ENCODE results near the gene PPP1CA.
A peak's percentile ranks its signal among the peaks of the same experiment; 100 is the strongest.

PPP1CA gene

DNA sequence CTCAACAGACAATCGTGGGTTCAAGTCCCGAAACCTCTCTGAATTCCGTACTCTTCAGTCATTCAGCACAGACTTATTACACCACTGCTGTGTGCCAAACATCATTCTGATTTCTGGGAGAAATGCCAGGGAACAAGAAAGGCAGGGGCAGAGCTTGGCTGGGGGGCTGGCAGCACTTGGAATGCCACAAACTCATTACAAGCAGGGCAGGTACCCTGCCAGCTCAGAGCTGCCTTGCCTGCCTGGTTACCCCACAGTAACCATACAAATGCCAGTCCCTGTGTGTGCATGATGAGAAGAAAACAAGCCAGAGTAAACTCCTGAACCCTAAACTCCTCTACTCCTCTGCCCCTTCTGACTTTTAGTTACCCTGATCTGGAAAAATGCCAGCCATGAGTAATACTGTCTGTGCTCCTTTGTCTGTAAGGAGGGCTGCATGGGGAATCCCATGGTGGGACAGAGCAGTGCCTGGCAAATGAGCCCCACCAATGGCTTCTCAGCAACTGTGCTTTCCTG lies 16.7 kb downstream of the PPP1CA start:
- H3K9ac ChIP-seq (ENCODE audit: low read depth, low read length), result no peak overlapping the region
- H3K4me3 ChIP-seq (ENCODE audit: low read depth in 1 of 2, low read length in 2 of 2), result no peak overlapping the region
- H3K27me3 ChIP-seq (ENCODE audit: insufficient read depth, low read length, poor library complexity), result no peaks in the 10 kb centered on the region
- H2AFZ ChIP-seq (ENCODE audit: low read depth, low read length), result no peak overlapping the region
- no peak overlapping the region for H3K27ac ChIP-seq (ENCODE audit: low read length)
- H3K9me3 ChIP-seq (ENCODE audit: insufficient read depth, low read length, severe bottlenecking), result no peaks in the 10 kb centered on the region
- TF ChIP-seq CTCF (IDR thresholded peaks at IDR 0.05; ENCODE audit: borderline replicate concordance, extremely low read depth, low read length, poor library complexity, severe bottlenecking) (no peak), EZH2 (IDR thresholded peaks at IDR 0.05; ENCODE audit: borderline replicate concordance, low read depth, low read length, severe bottlenecking) (no peak)
- peaks cover 3% of the 10 kb centered on the region; the same call in 1 of the 2 replicates for H3K4me1 ChIP-seq (ENCODE audit: insufficient read depth, low read length)
- ATAC-seq (ENCODE audit: insufficient read depth, low read depth) (no peak), DNase-seq (no peak)
- no peak overlapping the region for H3K4me2 ChIP-seq (ENCODE audit: insufficient read depth, low read length)
- peaks cover 3% of the 10 kb centered on the region; the same call in 1 of the 2 replicates for H3K79me2 ChIP-seq (ENCODE audit: insufficient read depth, low read length)
- H3K36me3 ChIP-seq (ENCODE audit: insufficient read depth, low read length), result no peaks in the 10 kb centered on the region
- H4K20me1 ChIP-seq (ENCODE audit: insufficient read depth, low read length), result no peaks in the 10 kb centered on the region

GRCh38 chr11:67382276-67383136 lies 19.2 kb downstream of the PPP1CA start:
- no peak overlapping the region for H3K4me3 ChIP-seq (ENCODE audit: low read depth in 1 of 2, low read length in 2 of 2)
- peaks cover 3% of the 10 kb centered on the region; the same call in 1 of the 2 replicates for H3K4me1 ChIP-seq (ENCODE audit: insufficient read depth, low read length)
- no peaks in the 10 kb centered on the region for H3K9me3 ChIP-seq (ENCODE audit: insufficient read depth, low read length, severe bottlenecking)
- no peak overlapping the region for H3K9ac ChIP-seq (ENCODE audit: low read depth, low read length)
- H3K27ac ChIP-seq (ENCODE audit: low read length), result no peak overlapping the region
- no peaks in the 10 kb centered on the region for H4K20me1 ChIP-seq (ENCODE audit: insufficient read depth, low read length)
- no peak overlapping the region for H2AFZ ChIP-seq (ENCODE audit: low read depth, low read length)
- no peaks in the 10 kb centered on the region for H3K27me3 ChIP-seq (ENCODE audit: insufficient read depth, low read length, poor library complexity)
- no peak overlapping the region for H3K4me2 ChIP-seq (ENCODE audit: insufficient read depth, low read length)
- TF ChIP-seq EZH2 (IDR thresholded peaks at IDR 0.05; ENCODE audit: borderline replicate concordance, low read depth, low read length, severe bottlenecking) (no peak), CTCF (IDR thresholded peaks at IDR 0.05; ENCODE audit: borderline replicate concordance, extremely low read depth, low read length, poor library complexity, severe bottlenecking) (peak; percentile 100)
- H3K36me3 ChIP-seq (ENCODE audit: insufficient read depth, low read length), result no peaks in the 10 kb centered on the region
- DNase-seq (peak; percentile 84), ATAC-seq (ENCODE audit: insufficient read depth, low read depth) (peak; percentile 96)
- H3K79me2 ChIP-seq (ENCODE audit: insufficient read depth, low read length), result no peaks in the 10 kb centered on the region

DNA sequence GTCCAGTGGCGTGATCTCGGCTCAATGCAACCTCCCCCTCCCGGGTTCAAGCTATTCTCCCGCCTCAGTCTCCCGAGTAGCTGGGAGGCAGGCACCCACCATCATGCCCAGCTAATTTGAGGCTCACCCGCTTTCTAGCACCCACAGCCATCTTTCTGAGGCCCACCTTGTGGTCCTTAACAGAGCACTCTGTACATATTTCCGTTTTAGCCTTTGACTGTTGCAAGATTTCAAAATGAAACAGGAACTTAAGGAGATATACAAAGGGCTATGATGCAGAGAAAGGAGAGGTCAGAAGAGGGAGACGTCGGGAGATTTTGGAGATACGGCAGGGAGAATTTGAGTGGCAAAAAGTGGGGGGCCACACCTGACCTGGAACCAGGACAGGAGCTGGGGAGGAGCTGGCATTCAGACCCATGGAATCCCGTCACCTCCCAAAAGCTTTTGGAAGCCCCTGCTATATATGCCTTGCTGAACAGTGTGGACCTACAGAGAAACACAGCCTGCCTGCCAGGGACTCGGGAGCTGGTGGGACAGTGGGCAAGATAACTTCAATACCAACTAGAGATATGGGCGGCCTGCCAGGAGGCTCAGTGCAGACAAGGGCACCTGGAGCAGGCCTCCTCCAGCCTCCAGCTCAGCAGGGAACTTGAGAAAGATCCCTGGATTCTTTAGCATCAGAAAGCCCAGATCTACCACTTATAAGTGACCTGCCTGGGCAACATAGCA lies 20.2 kb downstream of the PPP1CA start:
- Histone ChIP-seq H3K4me1 (ENCODE audit: insufficient read depth, low read length) (peaks cover 3% of the 10 kb centered on the region; the same call in 1 of the 2 replicates), H3K36me3 (ENCODE audit: insufficient read depth, low read length) (no peaks in the 10 kb centered on the region), H3K4me3 (ENCODE audit: low read depth in 1 of 2, low read length in 2 of 2) (no peak overlapping the region), H3K79me2 (ENCODE audit: insufficient read depth, low read length) (no peaks in the 10 kb centered on the region), H3K9me3 (ENCODE audit: insufficient read depth, low read length, severe bottlenecking) (no peaks in the 10 kb centered on the region), H3K4me2 (ENCODE audit: insufficient read depth, low read length) (no peak overlapping the region), H3K27me3 (ENCODE audit: insufficient read depth, low read length, poor library complexity) (peaks cover 3% of the 10 kb centered on the region), H3K27ac (ENCODE audit: low read length) (no peak overlapping the region), H4K20me1 (ENCODE audit: insufficient read depth, low read length) (0 out of 2 replicates have a peak, but pooled peaks cover 2% of the 10 kb centered on the region), H3K9ac (ENCODE audit: low read depth, low read length) (no peak overlapping the region), H2AFZ (ENCODE audit: low read depth, low read length) (no peak overlapping the region)
- DNase-seq (no peak), ATAC-seq (ENCODE audit: insufficient read depth, low read depth) (no peak)
- TF ChIP-seq EZH2 (IDR thresholded peaks at IDR 0.05; ENCODE audit: borderline replicate concordance, low read depth, low read length, severe bottlenecking), result no peak
- no peak for TF ChIP-seq CTCF (IDR thresholded peaks at IDR 0.05; ENCODE audit: borderline replicate concordance, extremely low read depth, low read length, poor library complexity, severe bottlenecking)
